GM06990 (cell line): ENCODE data around the gene VWA1.

ENCODE experiments used
- DNase-seq: peaks from one replicate; pipeline ENCODE4 v3.0.0-alpha.2; 2011; ENCODE audit not compliant: insufficient read length; ENCODE audit errors: extremely low read depth
- H3K27me3 ChIP-seq: replicated peaks from 2 replicates; pipeline ENCODE4 v1.6.0; 2011; ENCODE audit warnings: low read length; ENCODE audit not compliant: control insufficient read depth, insufficient read depth
- H3K36me3 ChIP-seq: 2 replicates; pipeline ENCODE4 v1.5.1; 2011; ENCODE audit warnings: low read length; ENCODE audit not compliant: control insufficient read depth, insufficient read depth
- H3K4me3 ChIP-seq: replicated peaks from 2 replicates; pipeline ENCODE4 v1.5.1; 2011; ENCODE audit warnings: low read depth, mild to moderate bottlenecking, control low read depth, low read length
- TF ChIP-seq, protein P1 (sequence below): IDR thresholded peaks from 2 replicates; pipeline ENCODE4 v1.5.1; 2011; ENCODE audit warnings: low read length, control low read depth, mild to moderate bottlenecking, inconsistent platforms; ENCODE audit not compliant: insufficient read depth, poor library complexity, severe bottlenecking

Gene VWA1

DNA sequence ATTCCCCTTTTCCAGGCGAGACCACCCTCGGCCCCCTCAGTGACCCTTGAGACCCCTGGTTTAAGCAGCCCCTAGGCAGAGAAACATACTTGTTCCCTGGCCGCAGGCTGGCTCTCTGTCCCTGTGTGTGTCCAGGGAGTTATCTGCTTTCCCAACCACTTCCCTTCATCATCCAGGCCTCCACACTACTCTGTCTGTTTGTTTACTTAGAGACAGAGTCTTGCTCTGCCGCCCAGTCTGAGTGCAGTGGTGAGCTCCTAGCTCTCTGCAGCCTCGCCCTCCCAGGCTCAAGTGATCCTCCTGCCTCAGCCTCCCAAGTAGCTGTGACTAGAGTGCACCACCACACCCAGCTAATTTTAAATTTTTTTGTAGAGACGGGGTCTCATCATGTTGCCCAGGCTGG is 5.8 kb upstream of the VWA1 start:
- no peaks in the 10 kb centered on the region for H3K36me3 ChIP-seq
- no peaks in the 10 kb centered on the region; the same call in 1 of the 2 replicates for H3K27me3 ChIP-seq
- H3K4me3 ChIP-seq, result no peak overlapping the region
- TF ChIP-seq, protein P1, sequence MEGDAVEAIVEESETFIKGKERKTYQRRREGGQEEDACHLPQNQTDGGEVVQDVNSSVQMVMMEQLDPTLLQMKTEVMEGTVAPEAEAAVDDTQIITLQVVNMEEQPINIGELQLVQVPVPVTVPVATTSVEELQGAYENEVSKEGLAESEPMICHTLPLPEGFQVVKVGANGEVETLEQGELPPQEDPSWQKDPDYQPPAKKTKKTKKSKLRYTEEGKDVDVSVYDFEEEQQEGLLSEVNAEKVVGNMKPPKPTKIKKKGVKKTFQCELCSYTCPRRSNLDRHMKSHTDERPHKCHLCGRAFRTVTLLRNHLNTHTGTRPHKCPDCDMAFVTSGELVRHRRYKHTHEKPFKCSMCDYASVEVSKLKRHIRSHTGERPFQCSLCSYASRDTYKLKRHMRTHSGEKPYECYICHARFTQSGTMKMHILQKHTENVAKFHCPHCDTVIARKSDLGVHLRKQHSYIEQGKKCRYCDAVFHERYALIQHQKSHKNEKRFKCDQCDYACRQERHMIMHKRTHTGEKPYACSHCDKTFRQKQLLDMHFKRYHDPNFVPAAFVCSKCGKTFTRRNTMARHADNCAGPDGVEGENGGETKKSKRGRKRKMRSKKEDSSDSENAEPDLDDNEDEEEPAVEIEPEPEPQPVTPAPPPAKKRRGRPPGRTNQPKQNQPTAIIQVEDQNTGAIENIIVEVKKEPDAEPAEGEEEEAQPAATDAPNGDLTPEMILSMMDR, result no peak
- no peak for DNase-seq

DNA sequence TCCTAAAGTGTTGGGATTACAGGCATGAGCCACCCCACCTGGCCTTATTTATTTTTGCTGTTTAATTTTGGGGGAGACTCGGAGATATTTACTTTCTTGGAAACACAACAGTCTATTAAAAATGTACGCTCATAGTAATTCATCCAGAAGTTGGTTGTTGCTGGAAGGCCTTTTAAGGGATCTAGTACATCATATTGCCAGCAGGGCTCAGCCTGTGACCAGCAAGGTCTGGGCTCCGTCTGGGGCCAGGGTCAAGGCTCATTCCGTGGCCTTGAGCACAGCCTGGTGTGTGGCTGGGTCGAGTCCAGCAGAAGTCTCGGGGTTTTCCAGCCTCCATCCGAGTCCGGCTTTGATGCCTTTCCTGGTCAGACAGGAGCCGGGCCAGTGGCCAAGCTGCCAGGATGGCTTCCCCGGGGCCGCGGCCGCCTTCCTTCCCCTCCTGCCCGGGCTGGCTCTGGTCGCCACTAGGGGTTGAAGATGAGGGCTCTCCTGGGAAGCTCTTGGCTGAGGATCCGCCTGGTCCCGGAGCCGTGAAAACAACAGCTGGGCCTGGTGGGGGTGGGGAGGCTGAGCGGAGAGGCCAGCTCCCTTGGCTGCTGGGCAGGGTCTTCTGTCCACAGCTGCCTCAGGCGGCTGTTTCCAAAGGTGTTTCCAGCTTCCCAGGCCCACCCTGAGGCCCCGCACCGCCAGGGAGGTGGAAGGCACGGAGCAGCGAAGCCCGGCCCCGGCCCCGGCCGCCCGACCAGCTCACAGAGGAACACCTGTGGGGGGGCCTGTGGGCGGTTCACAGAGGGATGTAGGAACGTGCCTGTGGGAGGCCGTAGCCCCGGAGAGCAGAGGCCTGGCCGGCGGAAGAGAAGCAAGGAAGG is 5.1 kb upstream of the VWA1 start:
- TF ChIP-seq, protein P1, result no peak
- DNase-seq, result no peak
- Histone ChIP-seq H3K4me3 (no peak overlapping the region), H3K27me3 (no peaks in the 10 kb centered on the region; the same call in 1 of the 2 replicates), H3K36me3 (no peaks in the 10 kb centered on the region)

DNA sequence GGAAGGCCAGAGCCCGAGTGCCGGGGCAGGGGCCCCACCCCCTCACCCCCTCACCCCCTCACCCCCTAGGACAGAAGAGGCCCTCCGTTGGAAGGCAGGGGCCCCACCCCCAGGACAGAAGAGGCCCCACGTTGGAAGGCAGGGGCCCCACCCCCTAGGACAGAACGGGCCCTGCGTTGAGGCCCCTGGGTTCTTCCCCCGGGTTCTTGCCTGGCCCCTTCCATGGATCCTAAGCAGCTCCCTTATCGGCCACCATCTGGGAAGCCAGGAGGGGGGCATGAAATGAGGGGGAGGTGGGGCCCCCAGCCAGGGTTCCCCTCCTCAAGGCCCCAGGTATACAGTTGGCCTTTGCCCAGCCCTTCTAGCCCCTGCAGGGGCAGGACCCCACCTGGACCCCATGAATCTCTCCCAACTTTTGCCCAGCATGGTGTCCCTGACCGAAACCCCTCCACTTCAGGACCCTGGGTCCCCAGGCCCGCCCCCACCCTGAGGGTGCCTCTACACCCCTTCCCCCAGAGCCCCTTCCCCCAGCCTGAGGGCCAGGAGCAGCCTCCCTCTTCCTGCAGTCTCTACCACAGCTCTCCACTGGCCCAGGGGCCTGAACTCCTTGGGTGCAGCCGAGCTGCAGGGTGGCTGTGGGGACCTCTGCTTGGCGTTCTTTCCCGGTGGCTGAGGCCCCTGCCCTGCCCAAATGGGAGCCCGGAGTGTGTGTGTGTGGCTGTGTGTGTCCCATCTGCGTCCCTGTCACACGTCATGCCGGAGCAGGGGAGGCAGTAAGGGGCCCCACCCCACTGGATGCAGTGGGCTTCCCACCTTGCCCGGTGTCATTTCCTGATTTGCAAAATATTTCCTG is 4.3 kb upstream of the VWA1 start:
- TF ChIP-seq, protein P1, result no peak
- Histone ChIP-seq H3K4me3 (no peak overlapping the region), H3K36me3 (no peaks in the 10 kb centered on the region), H3K27me3 (no peaks in the 10 kb centered on the region; the same call in 1 of the 2 replicates)
- DNase-seq, result no peak

DNA sequence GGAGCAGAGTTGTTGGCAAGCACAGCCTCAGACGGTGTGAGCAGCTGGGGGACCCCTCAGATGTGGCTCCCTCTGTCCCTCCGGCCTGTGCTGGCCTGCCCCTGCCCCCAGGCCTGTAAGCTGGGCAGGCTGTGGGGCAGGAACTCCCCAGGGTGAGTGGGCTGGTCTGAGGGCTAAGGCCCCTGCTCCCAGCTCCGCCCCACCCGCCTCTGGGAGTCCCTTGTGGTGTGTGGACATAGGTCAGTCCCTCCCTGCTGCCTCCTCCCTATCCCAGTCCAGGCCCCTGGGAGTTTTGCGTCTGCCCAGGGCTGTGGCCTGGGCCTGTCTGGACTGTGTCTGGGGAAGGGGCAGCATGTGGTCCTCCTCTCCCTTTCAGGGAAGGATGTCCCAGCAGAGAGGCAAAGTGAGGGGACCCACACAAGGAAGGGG is 3.6 kb upstream of the VWA1 start:
- no peak for DNase-seq
- TF ChIP-seq, protein P1, result no peak
- no peaks in the 10 kb centered on the region; the same call in 1 of the 2 replicates for H3K27me3 ChIP-seq
- H3K36me3 ChIP-seq, result no peaks in the 10 kb centered on the region
- no peak overlapping the region for H3K4me3 ChIP-seq

DNA sequence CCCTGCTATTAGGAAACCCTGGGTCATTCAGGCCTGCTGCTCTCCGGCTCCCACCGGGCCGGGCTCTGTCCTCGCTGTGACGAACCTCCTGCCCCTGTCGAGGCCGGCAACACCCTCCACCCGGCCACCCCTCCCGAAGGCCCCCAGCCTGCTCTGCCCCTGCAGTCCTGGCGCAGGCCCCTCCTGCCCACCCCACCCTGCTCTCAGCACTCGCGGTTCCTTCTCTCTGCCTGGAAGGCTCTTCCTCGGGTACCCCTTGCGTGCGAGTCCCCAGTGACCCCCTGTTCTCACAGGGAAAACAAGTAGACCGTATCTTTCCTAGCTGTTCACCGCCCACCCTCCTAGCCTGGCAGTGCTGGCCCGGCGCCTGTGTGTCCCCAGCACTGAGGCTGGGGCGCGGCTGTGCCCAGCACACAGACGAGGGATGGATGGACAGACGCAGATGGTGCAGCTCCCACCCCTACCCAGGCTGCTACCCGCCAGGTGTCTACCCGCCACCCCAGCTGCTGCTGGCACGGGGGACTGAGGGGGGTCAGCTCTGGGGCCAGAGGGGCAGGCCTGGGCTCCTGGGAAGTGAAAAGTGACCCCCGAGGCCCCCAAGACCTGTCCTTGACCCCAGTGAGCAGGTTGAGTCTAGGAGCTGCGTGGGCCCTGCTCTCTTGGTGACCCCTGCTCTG is 3.1 kb upstream of the VWA1 start:
- Histone ChIP-seq H3K27me3 (no peaks in the 10 kb centered on the region; the same call in 1 of the 2 replicates), H3K36me3 (no peaks in the 10 kb centered on the region), H3K4me3 (no peak overlapping the region)
- no peak for DNase-seq
- TF ChIP-seq, protein P1, result no peak
